BJ (cell line): ENCODE results near the gene RFLNA. TPM values are rescaled to one million over a fixed set of nuclear protein-coding genes. Genes with fewer than 3 reads are reported as not detected.

Experiments
- CTCF ChIA-PET: fragments of 350-600 bp; formaldehyde crosslinking; extraction: SDS; loops from one replicate; lab custom pipeline; 2021; ENCODE audit warnings: antibody characterized with exemption, inconsistent platforms; lab: Yijun Ruan, JAX
- POLR2A ChIA-PET: fragments of 300-600 bp; sonication (Branson Sonifier 250); formaldehyde crosslinking; extraction: SDS; loops from one replicate; lab custom pipeline; 2021; ENCODE audit warnings: antibody characterized with exemption; lab: Charles Lee
- DNase-seq: peaks from one replicate; pipeline ENCODE4 v3.0.0-alpha.2; 2011; ENCODE audit warnings: low read depth
- H3K27me3 ChIP-seq: 2 replicates; pipeline ENCODE4 v1.6.0; 2011; ENCODE audit warnings: low read length; ENCODE audit not compliant: control insufficient read depth, insufficient read depth
- H3K36me3 ChIP-seq: 2 replicates; pipeline ENCODE4 v1.5.1; 2011; ENCODE audit warnings: low read length; ENCODE audit not compliant: control insufficient read depth, insufficient read depth
- H3K4me3 ChIP-seq: 2 replicates; pipeline ENCODE4 v1.5.1; 2011; ENCODE audit warnings: low read depth, mild to moderate bottlenecking, control low read depth, low read length
- polyA plus RNA-seq: library from polyadenylated mRNA; depleted of rRNA; stranded (reverse); fragments of >200 nt; gene quantifications from 2 replicates; pipeline ENCODE4 v1.2.3, GENCODE V29; 2011
- TF ChIP-seq, protein P1 (sequence below): IDR thresholded peaks from 2 replicates; pipeline ENCODE4 v1.5.1; 2011; ENCODE audit warnings: low read depth, mild to moderate bottlenecking, control low read depth, inconsistent platforms, low read length, moderate library complexity; ENCODE audit not compliant: insufficient read depth

RFLNA gene
- polyA plus RNA-seq, 1 experiment = not detected

DNA sequence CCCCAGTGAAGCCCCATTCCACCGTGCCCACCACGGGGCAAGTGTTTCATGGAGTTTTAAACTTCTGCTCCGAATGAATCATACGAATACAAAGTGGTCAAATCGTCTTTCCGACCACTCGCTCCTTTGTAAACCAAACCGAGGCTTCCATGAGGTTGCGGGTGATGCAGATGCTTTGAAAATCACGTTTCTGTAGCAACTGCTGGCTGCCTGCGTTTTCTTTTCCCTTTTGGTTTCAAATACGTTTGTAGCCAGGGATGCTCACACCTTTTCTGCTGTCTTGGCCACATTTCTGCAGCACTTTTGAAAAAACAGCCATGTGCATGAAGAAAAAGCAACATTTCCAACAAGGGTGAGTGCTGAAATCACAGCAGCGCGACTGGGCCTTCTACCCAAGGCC, 33.7 kb downstream of the RFLNA start:
- no peak for DNase-seq
- POLR2A ChIA-PET = no interaction called here
- Histone ChIP-seq H3K4me3 (no peak overlapping the region), H3K27me3 (no peaks in the 10 kb centered on the region), H3K36me3 (peaks cover 61% of the 10 kb centered on the region)
- CTCF ChIA-PET = interaction anchor here (2.0 kb wide), 1 partner anchor 7 kb away, joined by 5 read pairs; no protein-coding TSS in a partner anchor
- TF ChIP-seq, protein P1, sequence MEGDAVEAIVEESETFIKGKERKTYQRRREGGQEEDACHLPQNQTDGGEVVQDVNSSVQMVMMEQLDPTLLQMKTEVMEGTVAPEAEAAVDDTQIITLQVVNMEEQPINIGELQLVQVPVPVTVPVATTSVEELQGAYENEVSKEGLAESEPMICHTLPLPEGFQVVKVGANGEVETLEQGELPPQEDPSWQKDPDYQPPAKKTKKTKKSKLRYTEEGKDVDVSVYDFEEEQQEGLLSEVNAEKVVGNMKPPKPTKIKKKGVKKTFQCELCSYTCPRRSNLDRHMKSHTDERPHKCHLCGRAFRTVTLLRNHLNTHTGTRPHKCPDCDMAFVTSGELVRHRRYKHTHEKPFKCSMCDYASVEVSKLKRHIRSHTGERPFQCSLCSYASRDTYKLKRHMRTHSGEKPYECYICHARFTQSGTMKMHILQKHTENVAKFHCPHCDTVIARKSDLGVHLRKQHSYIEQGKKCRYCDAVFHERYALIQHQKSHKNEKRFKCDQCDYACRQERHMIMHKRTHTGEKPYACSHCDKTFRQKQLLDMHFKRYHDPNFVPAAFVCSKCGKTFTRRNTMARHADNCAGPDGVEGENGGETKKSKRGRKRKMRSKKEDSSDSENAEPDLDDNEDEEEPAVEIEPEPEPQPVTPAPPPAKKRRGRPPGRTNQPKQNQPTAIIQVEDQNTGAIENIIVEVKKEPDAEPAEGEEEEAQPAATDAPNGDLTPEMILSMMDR = no peak

DNA sequence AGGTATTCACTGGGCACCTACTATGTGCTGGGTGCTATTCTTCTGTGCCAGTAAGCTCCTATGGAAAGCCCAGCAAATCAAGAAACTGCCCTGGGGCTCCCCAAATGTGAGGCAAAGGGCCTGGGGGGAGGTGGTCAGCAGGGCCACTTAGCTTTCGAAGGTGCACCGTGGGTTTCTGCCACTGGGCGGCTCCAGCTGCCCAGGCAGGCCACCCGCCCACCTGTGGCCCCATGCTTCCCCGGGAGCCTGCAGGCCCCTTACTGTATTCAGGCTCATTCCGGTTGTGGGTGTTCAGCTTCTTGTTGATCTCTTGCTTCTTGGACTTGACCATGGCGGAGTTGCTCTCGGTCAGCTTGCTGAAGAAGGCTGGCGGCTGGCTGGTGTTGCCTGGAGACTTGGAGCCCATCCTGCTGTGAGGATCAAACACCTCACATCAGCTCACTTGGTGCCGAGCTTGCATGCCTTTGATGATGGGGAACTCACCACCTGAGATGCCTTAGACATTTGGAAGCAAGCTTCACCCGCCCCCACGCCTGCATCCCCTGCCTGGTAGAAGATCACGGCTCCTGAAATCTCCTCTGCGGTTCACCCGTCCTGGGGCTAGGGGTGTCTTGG, 37.3 kb downstream of the RFLNA start:
- no peak for DNase-seq
- no peak overlapping the region for H3K4me3 ChIP-seq
- peaks cover 68% of the 10 kb centered on the region for H3K36me3 ChIP-seq
- TF ChIP-seq, protein P1 = peak; percentile 23; the same call in 1 of the 2 replicates
- CTCF ChIA-PET = interaction anchor here (1.0 to 1.4 kb wide), 7 partner anchors 12 to 440 kb away, joined by 3 to 6 read pairs (median 4); no protein-coding TSS in a partner anchor
- no peaks in the 10 kb centered on the region for H3K27me3 ChIP-seq
- POLR2A ChIA-PET = no interaction called here

DNA sequence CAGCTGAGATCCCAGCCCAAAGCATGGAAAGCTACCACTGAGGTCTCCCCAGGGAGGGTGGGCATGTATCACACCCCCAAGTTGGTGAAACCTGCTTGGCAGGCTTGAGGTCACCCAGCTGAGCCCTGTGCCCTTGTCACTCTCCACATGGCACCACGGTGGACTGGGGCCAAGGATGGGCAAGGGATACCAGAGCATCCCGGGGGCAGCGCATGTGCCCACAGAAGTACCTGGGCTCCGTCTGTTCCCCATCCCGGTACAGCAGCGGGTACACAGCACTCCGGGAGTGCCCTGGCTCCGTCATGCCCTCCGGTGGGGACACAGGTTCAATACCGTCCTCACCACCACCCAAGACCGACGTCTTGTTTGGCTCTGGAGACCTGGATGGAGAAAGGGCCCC, 38.0 kb downstream of the RFLNA start:
- POLR2A ChIA-PET = no interaction called here
- CTCF ChIA-PET = interaction anchor here (0.7 to 1.4 kb wide), 7 partner anchors 12 to 439 kb away, joined by 3 to 6 read pairs (median 3); no protein-coding TSS in a partner anchor

DNA sequence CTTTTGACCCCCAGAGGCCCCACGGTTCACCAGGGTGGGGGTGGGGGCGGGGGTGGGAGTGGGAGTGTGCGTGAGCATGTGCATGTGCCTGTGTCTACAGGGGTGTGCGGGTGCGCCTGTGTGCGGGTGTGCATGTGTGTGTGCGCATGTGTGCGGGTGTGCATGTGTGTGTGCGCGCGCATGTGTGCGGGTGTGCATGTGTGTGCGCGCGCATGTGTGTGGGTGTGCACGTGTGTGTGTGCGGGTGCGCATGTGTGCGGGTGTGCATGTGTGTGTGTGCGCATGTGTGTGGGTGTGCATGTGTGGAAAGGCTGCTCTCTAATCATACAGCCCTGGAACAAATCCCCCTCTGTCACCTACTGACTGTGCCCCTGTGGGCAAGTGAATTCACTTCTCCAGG, 38.8 kb downstream of the RFLNA start:
- TF ChIP-seq, protein P1 = no peak
- peaks cover 67% of the 10 kb centered on the region for H3K36me3 ChIP-seq
- POLR2A ChIA-PET = no interaction called here
- no peak overlapping the region for H3K4me3 ChIP-seq
- no peak for DNase-seq
- H3K27me3 ChIP-seq = no peaks in the 10 kb centered on the region
- CTCF ChIA-PET = interaction anchor here (0.6 to 1.6 kb wide), 2 partner anchors 110 to 431 kb away, joined by 3 read pairs; no protein-coding TSS in a partner anchor

More for the DNA sequence above, 38.0 kb downstream of the RFLNA start:
- no peak for DNase-seq
- H3K4me3 ChIP-seq = no peak overlapping the region
- H3K36me3 ChIP-seq = peaks cover 71% of the 10 kb centered on the region
- no peaks in the 10 kb centered on the region for H3K27me3 ChIP-seq
- TF ChIP-seq, protein P1 = no peak

DNA sequence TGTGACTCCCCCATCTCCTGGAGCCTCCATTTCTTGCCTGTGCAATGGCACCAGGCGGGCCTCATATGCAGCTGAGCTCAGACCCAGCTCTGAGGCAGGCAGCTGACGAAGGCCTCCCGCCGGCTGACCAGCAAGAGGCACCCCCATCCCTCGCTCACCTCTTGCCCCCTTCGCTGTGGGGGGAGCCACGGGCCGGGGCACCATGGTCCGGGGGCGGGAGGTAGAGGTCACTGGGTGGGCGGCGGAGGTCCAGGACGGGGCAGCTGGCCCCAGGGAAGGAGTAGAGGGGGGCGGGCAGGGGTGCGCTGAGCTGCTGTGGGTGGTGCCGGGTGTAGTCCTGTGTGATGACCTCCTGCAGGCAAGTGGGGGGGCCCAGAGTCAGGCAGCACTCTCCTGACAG, 39.4 kb downstream of the RFLNA start:
- Histone ChIP-seq H3K4me3 (no peak overlapping the region), H3K36me3 (peaks cover 64% of the 10 kb centered on the region), H3K27me3 (no peaks in the 10 kb centered on the region)
- TF ChIP-seq, protein P1 = no peak
- DNase-seq = no peak
- POLR2A ChIA-PET = no interaction called here
- CTCF ChIA-PET = interaction anchor here (0.6 to 1.6 kb wide), 2 partner anchors 109 to 430 kb away, joined by 3 read pairs; no protein-coding TSS in a partner anchor
